HG03095 (cell line): Measurements from ENCODE around the gene C14orf119.

Experiments used
- ATAC-seq: cut with Tn5 transposase; IDR thresholded peaks from one replicate; pipeline ENCODE4 v1.9.1; 2021; ENCODE audit warnings: moderate library complexity; ENCODE audit not compliant: unreplicated experiment

Gene C14orf119

DNA sequence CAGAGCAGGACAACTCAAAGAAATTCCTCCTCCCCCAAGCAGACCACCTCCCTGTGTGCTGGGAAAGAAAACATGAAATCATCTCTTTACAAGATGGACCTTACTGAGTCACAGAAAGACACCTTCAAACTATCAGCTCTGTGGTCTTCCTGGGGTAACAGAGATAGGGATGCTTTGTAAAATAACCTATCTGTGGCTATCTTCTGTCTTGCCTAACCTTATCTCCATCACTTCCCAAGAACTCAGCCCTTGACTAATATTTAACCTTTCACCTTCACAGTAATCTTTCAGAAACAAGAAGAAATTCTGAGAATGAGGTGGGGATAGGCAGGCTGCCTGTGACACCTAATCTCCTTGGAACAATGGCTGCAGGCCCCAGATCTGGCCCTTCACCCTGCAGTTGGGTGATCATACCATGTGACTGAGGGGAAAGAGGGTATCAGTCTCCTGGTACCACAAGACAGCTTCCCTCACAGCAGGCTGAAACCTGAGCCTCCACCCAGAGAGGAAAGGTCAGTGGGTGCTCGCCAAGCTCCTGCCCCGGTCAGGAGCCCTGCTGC lies 51.1 kb downstream of the C14orf119 start:
- ATAC-seq, result no peak

DNA sequence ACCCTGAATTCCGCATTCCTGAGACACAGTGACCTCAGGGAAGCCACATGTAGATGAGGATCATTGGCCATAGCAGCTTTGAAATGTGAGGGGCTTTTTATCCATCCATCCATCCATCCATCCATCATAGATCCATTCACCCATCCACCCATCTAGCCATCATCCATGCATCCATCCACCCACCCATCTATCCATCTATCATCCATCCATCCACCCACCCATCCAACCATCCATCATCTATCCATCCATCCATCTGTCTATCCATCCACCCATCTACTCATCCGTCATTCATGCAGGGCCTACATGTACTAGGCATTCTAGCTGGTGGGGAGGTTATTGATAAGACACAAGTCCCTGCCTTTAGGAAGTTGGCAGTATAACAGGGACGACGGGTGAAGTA lies 51.7 kb downstream of the C14orf119 start:
- no peak for ATAC-seq

GRCh38 chr14:23147676-23148075 lies 52.4 kb downstream of the C14orf119 start:
- ATAC-seq, result no peak

GRCh38 chr14:23148591-23149249 lies 53.4 kb downstream of the C14orf119 start:
- no peak for ATAC-seq

DNA sequence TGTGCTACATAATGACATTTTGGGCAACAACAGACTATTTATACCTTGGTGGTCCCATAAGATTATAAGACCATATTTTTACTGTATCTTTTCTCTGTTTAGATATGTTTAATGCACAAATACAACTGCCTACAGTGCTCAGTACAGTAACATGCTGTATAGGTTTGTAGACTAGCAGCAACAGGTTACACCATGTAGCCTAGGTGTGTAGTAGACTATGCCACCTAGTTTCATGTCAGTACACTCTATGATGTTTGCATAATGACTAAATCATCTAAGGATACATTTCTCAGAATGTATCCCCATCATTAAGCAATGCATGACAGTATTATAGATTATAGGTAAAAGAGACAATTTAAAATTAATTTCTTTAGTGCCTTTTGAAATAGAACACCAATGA lies 54.4 kb downstream of the C14orf119 start:
- no peak for ATAC-seq
